IMR-90 (cell line): ENCODE measurements around the gene MRPL9. TPM values are rescaled to one million over a fixed set of nuclear protein-coding genes. Genes with fewer than 3 reads are reported as not detected.

Source experiments
- ATAC-seq: fragments of 200-7000 bp; cut with Tn5 transposase; 2 replicates; pipeline ENCODE4 v1.9.1; 2020; ENCODE audit warnings: low read depth, mild to moderate bottlenecking, moderate library complexity
- BruUV-seq: library from RNA; stranded (reverse); fragments of 400-500 nt; replicated peaks from 2 replicates; lab custom pipeline; 2021; lab: Mats Ljungman, UMichigan
- CTCF ChIA-PET: fragments of 300-600 bp; formaldehyde crosslinking; extraction: SDS; loops from one replicate; lab custom pipeline; 2021; ENCODE audit warnings: antibody characterized with exemption; lab: Yijun Ruan, JAX
- POLR2A ChIA-PET: fragments of 300-600 bp; sonication (Branson Sonifier 250); formaldehyde crosslinking; loops from one replicate; lab custom pipeline; 2022; ENCODE audit warnings: antibody characterized with exemption; ENCODE audit not compliant: unreplicated experiment; lab: Charles Lee
- DNase-seq: peaks from one replicate; pipeline ENCODE4 v3.0.0; 2013
- H2AFZ ChIP-seq: replicated peaks from 2 replicates; pipeline ENCODE3; 2013; ENCODE audit warnings: low read length, mild to moderate bottlenecking; ENCODE audit not compliant: poor library complexity
- H2AK5ac ChIP-seq: 2 replicates; pipeline ENCODE4 v1.6.1; 2013; ENCODE audit warnings: low read depth, low read length, inconsistent platforms
- H2AK9ac ChIP-seq: replicated peaks from 2 replicates; pipeline ENCODE3; 2013; ENCODE audit warnings: mild to moderate bottlenecking, low read depth, low read length, moderate library complexity; ENCODE audit not compliant: poor library complexity
- H2BK120ac ChIP-seq: 2 replicates; pipeline ENCODE4 v1.6.1; 2013; ENCODE audit warnings: low read depth, low read length, inconsistent platforms
- H2BK15ac ChIP-seq: 3 replicates; pipeline ENCODE4 v1.6.1; 2013; ENCODE audit warnings: low read depth, low read length, inconsistent platforms
- H2BK20ac ChIP-seq: 2 replicates; pipeline ENCODE4 v1.6.1; 2013; ENCODE audit warnings: low read depth, mild to moderate bottlenecking, inconsistent platforms, low read length, moderate library complexity
- H2BK5ac ChIP-seq: 2 replicates; pipeline ENCODE4 v1.6.1; 2013; ENCODE audit warnings: mild to moderate bottlenecking, low read depth, low read length, inconsistent platforms; ENCODE audit not compliant: poor library complexity, severe bottlenecking
- H3K14ac ChIP-seq: replicated peaks from 2 replicates; pipeline ENCODE4 v1.6.1; 2013; ENCODE audit warnings: low read depth, low read length, inconsistent platforms
- H3K18ac ChIP-seq: 2 replicates; pipeline ENCODE4 v1.6.1; 2013; ENCODE audit warnings: low read depth, low read length, control low read depth
- H3K23ac ChIP-seq: 2 replicates; pipeline ENCODE4 v1.6.1; 2013; ENCODE audit warnings: low read depth, low read length, inconsistent platforms
- H3K27ac ChIP-seq: 2 replicates; pipeline ENCODE4 v1.5.1; 2013; ENCODE audit warnings: mild to moderate bottlenecking, control low read depth, low read length; ENCODE audit not compliant: insufficient read depth
- H3K27me3 ChIP-seq: 2 replicates; pipeline ENCODE4 v1.6.1; 2013; ENCODE audit warnings: low read length; ENCODE audit not compliant: control insufficient read depth, insufficient read depth
- H3K36me3 ChIP-seq: 2 replicates; pipeline ENCODE4 v1.6.1; 2013; ENCODE audit warnings: low read length, mixed read lengths; ENCODE audit not compliant: control insufficient read depth, insufficient read depth
- H3K4ac ChIP-seq: 2 replicates; pipeline ENCODE4 v1.6.1; 2013; ENCODE audit warnings: low read depth, low read length, inconsistent platforms
- H3K4me1 ChIP-seq: 2 replicates; pipeline ENCODE4 v1.6.1; 2013; ENCODE audit warnings: low read length, mixed read lengths; ENCODE audit not compliant: control insufficient read depth, insufficient read depth
- H3K4me2 ChIP-seq: 2 replicates; pipeline ENCODE4 v1.6.1; 2013; ENCODE audit warnings: low read depth, mild to moderate bottlenecking, control low read depth, low read length, moderate library complexity
- H3K4me3 ChIP-seq: 2 replicates; pipeline ENCODE4 v1.5.1; 2013; ENCODE audit warnings: low read depth, mild to moderate bottlenecking, control low read depth, low read length, moderate library complexity; ENCODE audit not compliant: insufficient read depth
- H3K56ac ChIP-seq: 2 replicates; pipeline ENCODE4 v1.6.1; 2013; ENCODE audit warnings: low read length, inconsistent platforms; ENCODE audit not compliant: insufficient read depth; ENCODE audit errors: extremely low read depth
- H3K79me1 ChIP-seq, 2 experiments: 2 replicates each; pipeline ENCODE4 v1.6.1; 2013; ENCODE audit warnings: low read length in 2 of 2, inconsistent platforms in 1 of 2, low read depth in 1 of 2
- H3K9ac ChIP-seq: 2 replicates; pipeline ENCODE4 v1.6.1; 2013; ENCODE audit warnings: low read depth, low read length, control low read depth
- H3K9me1 ChIP-seq: 2 replicates; pipeline ENCODE4 v1.6.1; 2013; ENCODE audit warnings: low read length, inconsistent platforms; ENCODE audit not compliant: insufficient read depth
- H3K9me3 ChIP-seq: 2 replicates; pipeline ENCODE4 v1.6.1; 2013; ENCODE audit warnings: low read length; ENCODE audit not compliant: control insufficient read depth, insufficient read depth
- H4K20me1 ChIP-seq: 2 replicates; pipeline ENCODE4 v1.6.1; 2013; ENCODE audit warnings: low read length, inconsistent platforms; ENCODE audit not compliant: insufficient read depth
- H4K5ac ChIP-seq: 2 replicates; pipeline ENCODE4 v1.6.1; 2013; ENCODE audit warnings: mild to moderate bottlenecking, low read depth, low read length, control low read depth
- H4K8ac ChIP-seq, 2 experiments: 2 replicates each; pipeline ENCODE4 v1.6.1; 2013; ENCODE audit warnings: low read depth in 2 of 2, low read length in 2 of 2, control low read depth in 1 of 2, inconsistent platforms in 1 of 2
- H4K91ac ChIP-seq: 2 replicates; pipeline ENCODE4 v1.6.1; 2013; ENCODE audit warnings: low read depth, low read length, inconsistent platforms; ENCODE audit not compliant: insufficient read depth
- CHD1 ChIP-seq: IDR thresholded peaks from 2 replicates; pipeline ENCODE4 v1.6.1; 2012; ENCODE audit warnings: low read depth, low read length, improper control_type of control experiment
- CTCF ChIP-seq: conservative IDR thresholded peaks from 2 replicates; pipeline ENCODE4 v1.5.1; 2012; ENCODE audit warnings: mild to moderate bottlenecking, low read depth, low read length, improper control_type of control experiment
- MXI1 ChIP-seq: IDR thresholded peaks from 2 replicates; pipeline ENCODE4 v1.6.1; 2012; ENCODE audit warnings: low read depth, mild to moderate bottlenecking, low read length, moderate library complexity, borderline replicate concordance
- NFE2L2 ChIP-seq: fragments of 150-350 bp; IDR thresholded peaks from 2 replicates; pipeline ENCODE4 v1.6.1; 2016; ENCODE audit warnings: low read depth, mild to moderate bottlenecking, low read length
- RAD21 ChIP-seq: IDR thresholded peaks from 2 replicates; pipeline ENCODE4 v1.6.1; 2012; ENCODE audit warnings: low read length, improper control_type of control experiment
- SMC3 ChIP-seq: fragments of 150-350 bp; IDR thresholded peaks from 2 replicates; pipeline ENCODE4 v1.6.1; 2016; ENCODE audit warnings: low read depth, mild to moderate bottlenecking, antibody characterized with exemption, low read length, moderate library complexity
- USF2 ChIP-seq: fragments of 150-350 bp; IDR thresholded peaks from 2 replicates; pipeline ENCODE4 v1.6.1; 2017; ENCODE audit warnings: mild to moderate bottlenecking, antibody characterized with exemption, low read length, low read depth
- WGBS, 2 experiments: methylation state at CpG; one replicate each; pipeline versions ENCODE4 v1.1.5 to v1.1.7; 2013; ENCODE audit warnings: missing lambda C conversion rate in 2 of 2; ENCODE audit not compliant: insufficient read length in 1 of 2; ENCODE audit errors: extremely low coverage in 2 of 2; 5-methylcytosine and 5-hydroxymethylcytosine counted together
- dilution Hi-C: fragments of 300-500 bp; cut with HindIII; formaldehyde crosslinking; loops from one replicate; pipeline ENCODE4 v1.14.3; 2018; ENCODE audit warnings: low sequenced_read_pairs; ENCODE audit not compliant: unreplicated experiment
- in situ Hi-C: fragments of 300-500 bp; cut with MboI; formaldehyde crosslinking; loops from 3 replicates; pipeline ENCODE4 v1.14.3; 2019; ENCODE audit warnings: low sequenced_read_pairs, inconsistent platforms, mixed read lengths
- intact Hi-C: fragments of 100-400 bp; cut with micrococcal nuclease; formaldehyde crosslinking; loops from 2 replicates; pipeline ENCODE4 v1.10.0; 2022
- polyA plus RNA-seq, 3 experiments: library from polyadenylated mRNA; depleted of rRNA; stranded (reverse); fragments of >200 nt; gene quantifications; 2 replicates each; pipeline ENCODE4 v1.2.3, GENCODE V29; 2012; ENCODE audit warnings: low replicate concordance in 1 of 3
- total RNA-seq: library from RNA; depleted of rRNA; stranded (reverse); fragments of >200 nt; gene quantifications from 2 replicates; pipeline ENCODE4 v1.2.3, GENCODE V29; 2012

Gene MRPL9
- total and polyA plus RNA-seq, 2 of the 4 experiments (the other 2 are of a cell fraction): 65.4 to 87.5 TPM

- ChIA-PET POLR2A (no interaction called here), CTCF (no interaction called here)
- BruUV-seq: no TSS peak
- Histone ChIP-seq H3K9me3 (no peaks in the 10 kb centered on the region), H2AFZ (no peak overlapping the region), H3K18ac (no peak overlapping the region), H2BK5ac (no peak overlapping the region), H3K36me3 (no peaks in the 10 kb centered on the region), H3K79me1 (no peaks in the 10 kb centered on the region), H3K4me3 (no peak overlapping the region), H3K56ac (no peak overlapping the region), H2AK9ac (no peak overlapping the region), H3K9me1 (no peaks in the 10 kb centered on the region; the same call in 1 of the 2 replicates), H3K4ac (no peak overlapping the region), H2AK5ac (no peak overlapping the region), H3K4me2 (no peak overlapping the region), H4K91ac (no peak overlapping the region), H4K20me1 (no peaks in the 10 kb centered on the region), H3K14ac (no peak overlapping the region), H2BK120ac (no peak overlapping the region), H4K5ac (no peak overlapping the region), H2BK20ac (no peak overlapping the region), H4K8ac (no peak overlapping the region), H3K27me3 (peaks cover 76% of the 10 kb centered on the region), H2BK15ac (no peak overlapping the region), H3K9ac (no peak overlapping the region), H3K27ac (no peak overlapping the region), H3K23ac (no peak overlapping the region), H3K4me1 (no peaks in the 10 kb centered on the region)
- TF ChIP-seq RAD21 (no peak), MXI1 (no peak), USF2 (no peak), NFE2L2 (no peak), CHD1 (no peak), CTCF (no peak), SMC3 (no peak)
- dilution Hi-C loops: no loop called here
- intact Hi-C loops: no loop called here
- no peak for DNase-seq
- no CpG with 5 or more reads among the region's 1 CpG for WGBS, 2 experiments
- ATAC-seq: no peak
- in situ Hi-C loops: no loop called here
These were observed 44.5 kb upstream of the MRPL9 start for GRCh38 chr1:151807766-151808165.
